Eye (tissue), 1 donor: ENCODE measurements around the gene FIBIN.
"Not testable (repeated sequence)": the region's sequence is repeated elsewhere in the genome, so short reads cannot be mapped to it uniquely, and the experiment has no call there.

Source experiments
- DNase-seq: peaks from one replicate; pipeline ENCODE4 v3.0.0-alpha.2; 2015

Gene FIBIN

DNA sequence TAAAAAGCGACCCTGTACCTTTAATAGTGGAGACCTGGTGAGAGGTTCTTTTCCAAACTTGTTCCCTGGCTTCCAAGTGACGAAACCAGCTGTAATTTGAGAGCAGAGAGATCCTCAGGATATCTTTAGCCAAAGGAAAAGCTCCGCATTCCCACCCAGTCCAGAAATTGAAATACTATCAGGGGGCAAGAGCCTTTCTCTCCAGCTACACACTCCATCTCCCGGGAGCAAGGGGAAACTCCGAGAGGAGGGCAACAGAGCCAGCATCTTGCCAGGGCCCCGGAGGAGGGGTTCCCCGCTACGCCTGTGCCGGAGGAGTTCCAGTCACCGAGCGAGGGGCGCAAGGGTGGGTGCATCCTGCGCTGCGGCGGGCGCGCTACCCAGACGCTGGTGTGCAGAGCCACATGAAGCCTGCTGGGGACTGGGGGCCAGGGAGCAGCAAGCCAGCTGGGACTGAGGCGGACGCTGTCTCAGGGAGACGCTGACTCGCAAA, at the start of gene FIBIN:
TSS of gene FIBIN (plus strand) at position 148 of the 493 bp plus-strand sequence. CDS start 415 bp downstream, outside the sequence.
- peak; percentile 80 for DNase-seq

DNA sequence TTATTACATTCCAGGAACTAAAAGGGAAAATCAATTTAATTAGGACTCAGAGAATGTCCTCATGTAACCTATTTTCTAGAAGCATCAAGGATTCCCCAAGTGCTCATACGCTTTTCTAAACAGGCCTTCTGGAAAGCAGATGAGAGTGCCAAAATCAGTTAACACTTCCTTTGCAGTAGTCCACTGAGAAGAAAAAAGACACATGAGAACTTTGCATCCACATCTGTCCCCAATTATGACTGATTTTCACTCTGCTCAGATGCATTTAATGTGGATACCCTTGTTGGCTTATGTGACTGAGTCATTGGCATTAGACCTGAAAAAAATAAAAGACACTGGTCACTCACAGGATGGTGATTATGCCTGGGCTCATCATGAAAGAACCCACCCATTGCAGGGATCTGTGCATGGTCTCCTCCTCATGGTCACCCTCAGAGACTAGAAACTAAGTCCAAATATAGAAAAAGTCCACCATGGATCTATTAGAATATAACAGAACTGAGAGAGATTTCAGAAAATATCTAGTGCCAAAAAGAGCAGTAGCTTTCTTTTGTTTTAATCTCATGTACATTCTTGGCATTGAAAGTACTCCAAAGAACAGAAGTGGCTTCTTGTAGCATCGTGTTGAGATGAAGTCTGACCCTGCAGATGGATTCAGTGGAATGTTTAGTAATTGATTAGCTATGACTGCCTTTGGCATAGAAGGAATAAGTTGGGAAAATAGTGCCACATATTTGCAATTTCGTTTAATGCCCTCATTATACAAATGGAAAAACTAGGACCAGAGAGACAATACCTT, 48.8 kb upstream of the FIBIN start:
- peak; percentile 13 for DNase-seq

DNA sequence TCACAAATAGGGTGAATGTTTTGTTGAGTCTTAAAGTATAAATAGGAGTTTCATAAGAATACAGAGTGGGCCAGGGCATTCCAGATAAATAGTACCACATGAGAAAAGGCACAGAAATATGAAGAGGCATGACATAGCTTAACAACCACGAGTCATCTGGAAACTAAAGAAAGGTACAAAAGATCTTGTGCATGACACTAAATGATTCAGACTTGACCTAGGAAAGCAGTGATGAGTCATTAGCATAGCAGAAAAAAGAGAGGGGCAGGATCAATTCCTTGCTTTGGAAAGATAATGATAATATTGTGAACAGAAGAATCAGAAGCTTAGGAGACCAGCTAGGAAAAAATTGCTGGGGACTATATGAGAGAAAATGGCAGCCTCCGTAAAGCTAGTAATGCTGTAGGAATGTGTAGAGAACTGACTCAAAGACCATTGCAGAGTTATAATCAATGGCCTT, 47.6 kb upstream of the FIBIN start:
- DNase-seq: no peak

DNA sequence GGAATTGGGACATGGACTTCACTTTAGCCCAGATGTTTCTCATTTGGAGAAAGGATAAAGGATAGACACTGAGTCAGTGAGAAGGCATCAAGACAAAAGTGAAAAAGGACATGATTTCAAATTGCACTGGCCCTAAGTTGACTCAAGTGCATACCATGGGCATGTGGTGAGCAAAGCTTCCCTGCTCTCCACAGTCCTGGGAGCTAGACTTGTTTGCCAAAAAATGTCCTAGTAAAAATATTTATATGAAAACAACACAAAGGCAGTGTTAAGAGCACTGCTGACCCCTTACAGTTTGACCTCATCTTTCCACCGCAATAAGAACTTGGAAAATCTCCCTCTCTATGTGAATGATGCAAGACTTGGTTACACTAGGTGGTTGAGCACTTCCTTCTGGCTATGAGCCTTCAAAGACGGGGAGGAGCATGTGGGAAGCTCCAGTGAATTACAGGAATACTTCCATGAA, 46.5 kb upstream of the FIBIN start:
- DNase-seq: peak; percentile 26

DNA sequence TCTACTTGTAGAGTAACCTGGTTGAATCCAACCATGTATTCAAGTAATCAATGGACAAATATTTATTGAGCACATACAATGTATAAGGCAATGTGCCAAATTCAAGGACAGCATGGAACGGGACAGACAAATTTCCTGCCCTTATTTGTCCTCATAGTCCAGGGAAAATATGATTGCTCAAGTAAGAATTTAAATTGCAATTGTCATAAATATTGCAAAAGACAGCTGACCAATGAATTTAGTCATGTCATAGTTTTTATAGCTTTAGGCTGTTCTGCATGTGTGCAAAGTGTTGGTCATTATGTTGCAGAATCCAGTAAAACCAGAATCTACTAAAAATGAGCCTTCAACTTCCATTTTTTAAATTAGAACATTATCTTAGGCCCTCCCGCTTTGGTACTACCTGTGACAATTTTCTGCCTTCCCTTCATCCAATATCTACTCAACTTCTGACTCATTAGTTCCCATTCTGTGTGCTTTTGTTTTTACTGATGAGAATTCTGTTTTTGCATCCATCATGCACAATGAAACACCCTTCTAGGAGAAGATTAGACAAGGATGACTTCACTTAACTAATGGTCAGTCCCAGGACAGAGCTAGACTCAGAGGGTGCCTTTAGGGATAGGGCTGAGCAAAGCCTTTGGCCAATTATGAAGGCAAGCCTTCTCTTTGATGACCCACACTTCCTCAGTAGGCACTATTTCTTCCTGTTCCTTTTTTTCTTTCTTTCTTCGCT, 45.8 kb upstream of the FIBIN start:
- no peak for DNase-seq

DNA sequence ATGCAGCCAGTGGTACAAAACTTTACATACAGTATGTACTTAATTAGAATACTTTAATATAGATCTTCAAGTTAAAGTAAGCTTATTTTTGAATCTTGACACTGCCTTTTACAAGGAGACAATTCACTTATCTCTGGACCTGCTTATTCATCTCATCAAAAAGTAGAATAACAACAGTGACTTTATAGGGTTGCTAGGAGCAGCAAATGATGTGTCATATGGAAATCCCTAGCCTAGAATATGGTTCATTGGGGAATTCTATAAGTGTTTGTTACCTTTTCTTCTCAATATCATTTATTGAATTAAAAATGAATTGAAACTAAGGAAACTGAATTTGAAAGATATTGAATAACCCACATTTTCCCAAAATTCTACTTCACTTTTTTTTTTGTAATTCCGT, 45.0 kb upstream of the FIBIN start:
- DNase-seq: no peak

DNA sequence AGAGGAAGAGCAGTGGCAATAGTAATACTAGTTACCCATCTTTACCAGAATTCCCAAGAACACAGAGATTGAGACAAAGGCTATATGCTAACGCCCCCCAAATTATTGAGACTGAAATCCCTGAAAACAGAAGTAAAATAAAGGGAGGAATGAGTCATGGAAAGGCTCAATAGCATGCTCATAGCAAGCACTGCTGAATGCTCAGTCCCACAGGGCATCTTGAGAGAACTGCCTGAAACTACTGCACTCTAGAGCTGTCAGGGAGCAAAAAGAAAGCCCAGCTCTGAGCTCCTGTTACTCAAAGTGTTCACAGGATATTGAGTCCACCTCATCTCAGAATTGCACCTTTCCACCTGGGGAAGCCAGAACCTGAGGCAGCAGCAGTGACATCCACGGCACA, 44.1 kb upstream of the FIBIN start:
- no peak for DNase-seq

DNA sequence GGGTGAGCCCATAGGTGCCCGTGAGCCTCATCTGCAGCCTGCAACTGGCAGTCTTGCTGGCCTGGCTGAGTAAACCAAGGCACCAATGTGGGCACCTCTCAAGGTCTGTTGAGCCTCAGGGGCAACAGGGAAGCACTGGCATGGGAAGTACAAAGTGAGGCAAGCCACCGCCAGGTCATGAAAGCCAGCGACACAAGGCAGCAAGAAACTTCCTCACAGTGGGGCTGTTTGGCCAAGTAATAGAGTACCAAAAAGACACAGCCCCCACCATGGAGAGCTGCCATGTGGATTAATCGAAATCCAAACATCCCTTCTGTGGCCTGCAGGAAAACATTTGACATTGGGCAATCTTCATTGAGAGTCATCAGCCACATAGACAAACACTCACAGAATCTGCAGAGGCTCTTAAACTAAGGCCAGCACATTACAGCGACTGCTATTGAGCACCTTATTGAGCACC, 43.6 kb upstream of the FIBIN start:
- no peak for DNase-seq

DNA sequence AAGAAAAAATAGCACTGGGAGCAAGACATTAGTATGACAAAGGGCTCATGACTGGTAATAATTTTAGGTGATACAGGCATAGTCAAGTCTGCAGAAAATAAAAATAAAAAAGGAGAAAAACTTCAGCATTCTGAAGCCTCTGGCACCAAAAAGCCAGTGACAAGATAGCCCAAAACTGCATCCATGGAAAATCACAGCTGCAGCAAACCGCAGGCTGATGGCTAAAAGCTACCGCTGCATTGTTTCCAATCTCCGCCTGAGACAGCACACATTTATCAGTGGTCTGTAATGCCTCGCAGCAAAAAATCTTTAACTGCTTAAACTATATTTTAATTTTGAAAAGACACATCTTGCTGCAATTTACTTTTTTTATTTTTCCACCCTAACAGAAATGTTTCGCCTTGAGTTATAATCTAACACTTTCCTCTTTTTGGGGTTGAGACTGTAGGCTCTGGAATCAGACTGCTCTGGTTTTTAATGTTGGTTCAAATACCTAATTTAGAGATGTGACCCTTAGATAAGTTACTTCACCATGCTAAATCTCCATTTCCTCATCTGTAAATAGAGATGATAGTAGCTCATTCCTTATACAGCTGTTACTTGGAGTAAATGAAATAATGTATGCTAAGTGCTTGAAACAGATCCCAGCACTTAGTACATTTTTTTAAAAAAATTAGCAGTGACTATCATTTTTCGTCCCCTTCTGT, 42.0 kb upstream of the FIBIN start:
- DNase-seq: no peak

DNA sequence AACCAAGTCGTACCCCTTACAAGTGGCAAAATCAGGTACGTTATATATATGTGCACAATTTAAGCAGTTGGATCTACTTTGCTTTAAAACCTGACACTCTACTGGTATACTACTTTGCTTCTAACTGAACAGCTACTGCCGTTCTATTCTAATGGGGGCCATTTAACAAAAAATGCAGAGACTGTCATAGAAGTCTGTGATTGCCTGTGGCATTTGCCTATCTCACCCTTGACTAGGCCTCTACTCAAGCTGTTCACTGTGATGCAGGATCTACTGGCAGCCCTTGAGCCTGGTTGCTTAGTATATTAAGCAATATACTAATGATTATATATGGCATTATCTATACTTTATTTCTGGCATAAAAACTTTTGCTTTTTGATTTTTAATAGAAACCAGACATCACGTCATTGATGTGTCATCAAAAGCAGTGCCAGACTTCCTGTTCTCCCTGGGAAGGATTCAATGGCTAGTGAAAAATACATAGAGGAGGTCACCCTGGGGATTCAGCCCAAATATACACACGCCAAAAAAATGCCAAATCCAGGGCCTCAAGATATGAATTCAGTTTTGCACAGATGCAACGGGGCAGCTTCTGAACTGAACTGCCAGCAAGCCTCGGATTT, 40.0 kb upstream of the FIBIN start:
- DNase-seq: no peak

DNA sequence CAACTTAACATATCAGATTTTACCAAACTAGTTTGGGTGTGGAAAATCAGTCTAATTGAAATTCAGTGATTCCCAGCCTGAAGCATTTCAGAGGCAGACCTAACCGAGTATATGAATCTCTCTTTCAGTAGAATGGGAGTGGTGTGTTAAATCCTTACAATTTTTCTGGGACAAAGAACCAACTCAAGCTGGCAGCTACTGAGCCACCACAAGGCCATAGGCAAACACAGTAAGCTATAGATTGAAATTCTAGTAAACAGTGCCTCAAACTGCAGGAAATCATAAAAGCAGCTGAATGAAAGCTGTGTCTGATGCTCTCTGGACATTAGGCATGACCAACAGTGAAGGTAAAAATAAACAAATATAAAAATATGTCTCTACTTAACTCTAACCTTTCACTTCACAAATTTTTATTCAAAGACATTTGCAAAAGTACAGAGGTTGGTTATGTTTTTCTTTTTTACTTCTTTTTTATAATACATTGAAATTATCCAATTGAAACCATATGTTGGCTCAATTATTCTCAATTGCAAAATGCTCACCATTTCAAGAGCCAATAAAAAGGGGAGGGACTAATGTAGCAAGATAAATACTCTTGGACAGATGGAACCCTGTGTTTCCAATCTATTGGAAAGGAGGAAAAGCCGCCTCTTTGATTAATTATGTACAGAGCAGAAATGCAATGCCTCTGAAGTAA, 35.8 kb upstream of the FIBIN start:
- no peak for DNase-seq

DNA sequence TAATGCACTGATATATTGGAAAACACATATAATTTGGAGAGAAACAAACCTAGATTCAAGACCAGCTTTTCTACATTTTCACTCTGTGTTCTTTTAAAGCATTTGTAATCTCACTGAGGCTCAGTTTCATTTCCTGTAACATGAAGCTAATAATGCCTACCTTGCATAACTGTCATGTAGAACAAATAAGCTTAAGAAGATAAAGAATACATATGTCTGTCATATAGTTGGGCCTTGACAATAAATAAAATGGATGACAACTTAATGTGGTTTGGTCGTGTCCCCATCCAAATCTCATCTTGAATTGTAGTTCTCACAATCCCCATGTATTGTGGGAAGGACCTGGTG, 35.2 kb upstream of the FIBIN start:
- no peak for DNase-seq

DNA sequence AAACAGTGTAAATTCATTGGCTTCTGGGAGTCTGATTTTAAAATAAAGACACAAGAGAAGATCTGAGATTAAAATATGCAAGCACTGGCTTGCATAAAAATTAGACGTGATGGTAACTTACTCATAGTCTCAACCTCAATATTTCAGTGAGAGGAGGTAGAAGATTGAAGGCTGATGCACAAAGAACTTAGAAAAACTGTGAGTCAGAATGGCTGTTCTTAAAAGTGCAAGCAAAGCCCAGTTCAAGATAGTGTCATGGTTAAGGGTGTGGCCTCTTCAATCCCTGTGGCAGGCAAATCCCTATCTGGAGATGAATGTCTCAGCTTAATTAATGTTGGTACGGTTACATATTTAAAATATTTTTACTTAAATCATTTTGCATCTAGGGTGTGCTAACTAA, 33.6 kb upstream of the FIBIN start:
- no peak for DNase-seq

DNA sequence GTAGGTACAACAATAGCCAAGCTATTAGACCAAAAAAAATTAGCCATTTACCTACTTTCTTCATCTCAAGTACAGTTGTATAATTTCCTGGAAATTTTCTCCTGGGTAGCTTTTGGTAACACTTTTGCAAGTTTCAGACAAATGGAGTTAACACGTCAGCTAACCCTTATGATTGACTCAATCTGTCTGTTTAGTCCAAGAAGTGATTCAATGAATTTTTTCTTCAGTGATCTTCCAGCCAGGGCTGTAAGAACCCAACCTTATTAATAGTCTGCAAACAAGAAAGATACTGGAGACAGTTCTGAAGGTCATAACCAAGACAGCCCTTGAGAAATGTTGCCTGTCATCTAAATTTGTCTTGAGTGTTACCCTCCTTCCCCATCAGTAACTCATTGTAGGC, 30.1 kb upstream of the FIBIN start:
- DNase-seq: no peak

DNA sequence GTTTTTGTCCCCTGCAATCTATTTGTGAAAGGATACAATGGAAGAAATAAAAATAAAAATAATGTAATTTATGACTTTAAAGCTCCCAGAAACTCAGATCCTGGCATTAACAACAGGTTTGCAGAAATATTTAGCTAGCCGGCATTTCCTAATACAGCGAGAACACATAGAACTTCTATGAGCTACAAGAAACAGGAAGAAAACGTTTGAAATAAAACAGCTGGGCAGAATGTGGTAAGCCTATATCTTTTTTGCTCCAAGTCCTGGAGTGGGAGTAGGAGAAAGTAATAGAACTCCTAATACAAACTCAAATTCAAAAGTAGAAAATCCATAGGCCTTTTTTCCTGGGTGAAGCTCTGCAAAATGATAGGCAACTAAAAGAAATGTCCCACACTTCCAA, 29.6 kb upstream of the FIBIN start:
- DNase-seq: no peak

DNA sequence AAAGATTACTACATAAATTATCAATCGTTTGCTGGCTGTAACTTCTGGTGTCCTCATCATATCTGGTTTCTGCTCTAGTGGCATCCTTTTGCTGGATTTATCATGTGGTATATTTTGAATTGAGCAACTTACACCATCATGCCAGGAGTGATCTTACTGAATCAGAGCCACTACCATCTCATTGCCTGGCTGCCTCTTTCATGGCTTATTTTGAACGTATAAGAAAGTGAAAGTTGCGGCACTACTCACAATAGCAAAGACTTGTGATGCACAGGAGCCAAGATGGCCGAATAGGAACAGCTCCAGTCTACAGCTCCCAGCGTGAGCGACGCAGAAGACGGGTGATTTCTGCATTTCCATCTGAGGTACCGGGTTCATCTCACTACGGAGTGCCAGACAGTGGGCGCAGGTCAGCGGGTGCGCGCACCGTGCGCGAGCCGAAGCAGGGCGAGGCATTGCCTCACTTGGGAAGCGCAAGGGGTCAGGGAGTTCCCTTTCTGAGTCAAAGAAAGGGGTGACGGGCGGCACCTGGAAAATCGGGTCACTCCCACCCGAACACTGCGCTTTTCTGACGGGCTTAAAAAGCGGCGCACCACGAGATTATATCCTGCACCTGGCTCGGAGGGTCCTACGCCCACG, 28.9 kb upstream of the FIBIN start:
- DNase-seq: not testable (repeated sequence)

DNA sequence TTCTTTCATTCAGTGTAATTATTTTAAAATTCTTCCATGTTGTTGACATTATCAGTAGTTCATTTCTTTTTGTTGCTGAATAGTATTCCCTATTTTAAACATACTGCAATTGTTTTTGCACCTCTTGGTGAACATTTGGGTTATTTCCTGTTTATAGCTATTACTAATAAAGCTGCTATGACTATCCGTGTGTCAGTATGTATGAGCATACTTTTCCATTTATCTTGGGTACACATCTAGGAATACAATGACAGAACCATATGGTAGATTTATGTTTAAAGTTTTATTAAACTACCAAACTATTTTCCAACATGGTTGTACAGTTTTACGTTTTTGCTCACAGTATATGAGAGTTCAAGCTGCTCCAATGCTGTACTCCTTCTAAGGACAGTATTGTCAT, 22.0 kb upstream of the FIBIN start:
- DNase-seq: no peak

DNA sequence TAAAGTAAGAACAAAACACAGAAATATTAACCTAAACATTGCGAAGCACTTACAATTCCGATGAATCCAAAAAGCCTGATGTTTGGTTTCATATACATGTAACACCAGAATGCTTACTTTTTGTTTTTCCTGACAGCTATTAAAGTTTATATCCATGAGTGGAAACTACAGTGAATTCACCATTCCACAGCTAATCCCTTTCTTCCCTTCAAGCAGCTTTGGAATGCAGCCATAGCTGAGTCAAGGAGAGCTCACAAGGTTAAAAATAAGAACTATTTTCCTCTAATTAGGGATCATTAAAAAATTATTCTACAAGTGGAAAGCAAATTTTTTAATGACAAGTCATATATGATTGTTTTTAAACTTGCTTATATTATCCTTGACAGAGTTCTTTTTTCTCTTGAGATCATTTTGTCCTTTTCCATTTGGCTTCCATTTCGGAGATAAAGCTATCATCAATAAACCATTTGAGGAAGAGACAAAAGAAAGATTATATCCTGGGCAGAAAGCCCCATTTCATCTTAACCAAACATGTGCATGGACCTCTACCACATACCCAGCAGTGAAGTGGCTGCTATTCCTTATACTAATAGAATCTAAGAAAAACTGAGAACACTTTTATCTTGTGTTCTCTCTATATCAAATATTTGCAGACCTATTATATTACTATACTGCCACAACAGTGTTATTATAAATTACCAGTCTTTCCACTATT, 19.7 kb upstream of the FIBIN start:
- peak; percentile 56 for DNase-seq

DNA sequence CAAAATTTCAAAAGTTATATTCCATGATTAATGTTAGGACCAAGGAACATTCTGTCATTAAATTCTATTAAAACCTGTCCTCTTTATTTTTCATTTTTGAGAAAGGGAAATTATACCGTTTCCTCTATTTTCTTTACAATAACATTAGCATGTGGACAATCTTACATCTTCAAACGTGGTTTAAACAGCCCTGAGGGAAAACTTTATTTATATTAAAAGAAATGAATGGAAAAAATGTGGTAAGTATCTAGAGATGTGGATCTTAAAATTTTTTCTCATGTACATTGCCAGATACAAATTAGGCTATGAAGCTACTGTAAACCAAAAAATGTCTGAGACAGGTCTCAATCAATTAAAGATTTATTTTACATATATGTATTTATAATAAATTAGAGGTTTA, 18.9 kb upstream of the FIBIN start:
- DNase-seq: no peak

DNA sequence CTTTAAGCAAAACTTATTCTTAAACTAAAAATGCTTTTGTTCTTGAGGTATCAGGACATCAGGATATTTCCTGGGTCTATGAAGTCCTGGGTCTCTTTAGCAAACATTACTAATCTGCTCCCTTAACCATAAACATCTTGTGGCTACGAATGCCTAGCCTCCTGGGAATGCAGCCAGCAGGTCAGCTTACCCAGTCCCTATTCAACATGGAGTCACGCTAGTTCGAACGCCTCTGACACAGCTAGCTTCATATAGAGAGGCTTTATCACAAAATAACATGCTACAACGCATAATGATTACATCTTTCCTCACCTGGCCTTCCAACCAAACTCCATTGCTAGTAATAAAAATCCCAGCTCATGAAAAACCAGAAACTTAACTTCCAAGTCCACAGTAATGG, 17.5 kb upstream of the FIBIN start:
- DNase-seq: no peak

DNA sequence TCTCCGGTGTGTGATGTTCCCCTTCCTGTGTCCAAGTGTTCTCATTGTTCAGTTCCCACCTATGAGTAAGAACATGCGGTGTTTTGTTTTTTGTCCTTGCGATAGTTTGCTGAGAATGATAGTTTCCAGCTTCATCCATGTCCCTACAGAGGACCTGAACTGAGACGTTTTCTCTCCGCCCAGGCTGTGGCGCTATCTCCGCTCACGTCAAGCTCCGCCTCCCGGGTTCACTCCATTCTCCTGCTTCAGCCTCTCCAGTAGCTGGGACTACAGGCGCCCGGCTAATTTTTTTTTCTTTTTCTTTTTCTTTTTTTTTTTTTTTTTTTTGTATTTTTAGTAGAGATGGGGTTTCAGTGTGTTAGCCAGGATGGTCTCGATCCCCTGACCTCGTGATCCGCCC, 16.7 kb upstream of the FIBIN start:
- not testable (repeated sequence) for DNase-seq
